IPS-20b (cell line): ENCODE data around the gene PLCB4.

Source experiments
- H3K27ac ChIP-seq: one replicate; pipeline ENCODE4 v1.5.1; 2013; ENCODE audit warnings: low read length
- H3K27me3 ChIP-seq: 2 replicates; pipeline ENCODE4 v1.6.1; 2013; ENCODE audit warnings: mild to moderate bottlenecking, low read length, inconsistent platforms; ENCODE audit not compliant: insufficient read depth
- H3K36me3 ChIP-seq: 2 replicates; pipeline ENCODE4 v1.6.1; 2013; ENCODE audit warnings: low read depth, mild to moderate bottlenecking, inconsistent platforms, low read length, moderate library complexity; ENCODE audit not compliant: insufficient read depth
- H3K4me1 ChIP-seq: 2 replicates; pipeline ENCODE4 v1.6.1; 2013; ENCODE audit warnings: mild to moderate bottlenecking, control low read depth, inconsistent platforms, low read length, moderate library complexity; ENCODE audit not compliant: insufficient read depth
- H3K4me3 ChIP-seq: 2 replicates; pipeline ENCODE4 v1.5.1; 2013; ENCODE audit warnings: mild to moderate bottlenecking, low read length, inconsistent platforms
- H3K9ac ChIP-seq: 2 replicates; pipeline ENCODE4 v1.6.1; 2013; ENCODE audit warnings: low read depth, mild to moderate bottlenecking, inconsistent platforms, low read length, moderate library complexity
- H3K9me3 ChIP-seq: 2 replicates; pipeline ENCODE4 v1.6.1; 2013; ENCODE audit warnings: mild to moderate bottlenecking, low read depth, low read length, inconsistent platforms; ENCODE audit not compliant: insufficient read depth

Gene PLCB4

GRCh38 chr20:9523636-9524035, 454.7 kb downstream of the PLCB4 start:
- no peak overlapping the region for H3K4me3 ChIP-seq
- peaks cover 14% of the 10 kb centered on the region for H3K4me1 ChIP-seq
- H3K9me3 ChIP-seq = no peaks in the 10 kb centered on the region
- no peak overlapping the region for H3K9ac ChIP-seq
- no peak overlapping the region for H3K27ac ChIP-seq
- H3K27me3 ChIP-seq = peaks cover 41% of the 10 kb centered on the region
- no peaks in the 10 kb centered on the region for H3K36me3 ChIP-seq
